Trophoblast cell (in vitro differentiated cells and primary cell): ENCODE measurements around the gene RSAD2.

Experiments
- DNase-seq, 2 donors: peaks; one replicate each; pipeline ENCODE4 v3.0.0-alpha.2; 2016
- H2AFZ ChIP-seq: 2 replicates; pipeline ENCODE4 v1.6.1; 2013; ENCODE audit warnings: low read length, moderate library complexity, mild to moderate bottlenecking; ENCODE audit not compliant: insufficient read depth, poor library complexity
- H2AK5ac ChIP-seq: 2 replicates; pipeline ENCODE4 v1.6.1; 2013; ENCODE audit warnings: mild to moderate bottlenecking, low read length
- H2BK120ac ChIP-seq: 2 replicates; pipeline ENCODE4 v1.6.1; 2013; ENCODE audit warnings: low read length, mild to moderate bottlenecking, moderate library complexity; ENCODE audit not compliant: insufficient read depth, poor library complexity
- H2BK12ac ChIP-seq: 2 replicates; pipeline ENCODE4 v1.6.1; 2013; ENCODE audit warnings: mild to moderate bottlenecking, low read length, moderate library complexity
- H2BK5ac ChIP-seq: 2 replicates; pipeline ENCODE4 v1.6.1; 2013; ENCODE audit warnings: low read length, low read depth, moderate library complexity, mild to moderate bottlenecking; ENCODE audit not compliant: poor library complexity
- H3K14ac ChIP-seq: 2 replicates; pipeline ENCODE4 v1.6.1; 2013; ENCODE audit warnings: mild to moderate bottlenecking, low read length
- H3K18ac ChIP-seq: 2 replicates; pipeline ENCODE4 v1.6.1; 2013; ENCODE audit warnings: mild to moderate bottlenecking, low read length
- H3K23ac ChIP-seq: 2 replicates; pipeline ENCODE4 v1.6.1; 2013; ENCODE audit warnings: low read length
- H3K27ac ChIP-seq: 2 replicates; pipeline ENCODE4 v1.5.1; 2013; ENCODE audit warnings: low read depth, mild to moderate bottlenecking, inconsistent platforms, low read length, moderate library complexity
- H3K27me3 ChIP-seq: 2 replicates; pipeline ENCODE4 v1.6.1; 2013; ENCODE audit warnings: inconsistent platforms, mild to moderate bottlenecking, low read length, moderate library complexity; ENCODE audit not compliant: insufficient read depth
- H3K36me3 ChIP-seq, 2 experiments: 1 replicate in 1 of 2; 2 replicates in 1 of 2; pipeline ENCODE4 v1.6.1; 2013; ENCODE audit warnings: low read length in 2 of 2, mild to moderate bottlenecking in 2 of 2, moderate library complexity in 1 of 2; ENCODE audit not compliant: insufficient read depth in 2 of 2, control insufficient read depth in 1 of 2
- H3K4ac ChIP-seq: 2 replicates; pipeline ENCODE4 v1.6.1; 2013; ENCODE audit warnings: low read depth, mild to moderate bottlenecking, low read length, moderate library complexity
- H3K4me1 ChIP-seq, 2 experiments: 1 replicate in 1 of 2; 2 replicates in 1 of 2; pipeline ENCODE4 v1.6.1; 2013; ENCODE audit warnings: low read length in 2 of 2, mild to moderate bottlenecking in 2 of 2, moderate library complexity in 1 of 2; ENCODE audit not compliant: insufficient read depth in 2 of 2, control insufficient read depth in 1 of 2
- H3K4me2 ChIP-seq: 2 replicates; pipeline ENCODE4 v1.6.1; 2013; ENCODE audit warnings: inconsistent platforms, mild to moderate bottlenecking, low read length, moderate library complexity
- H3K4me3 ChIP-seq: 2 replicates; pipeline ENCODE4 v1.5.1; 2013; ENCODE audit warnings: mild to moderate bottlenecking, low read depth, low read length, inconsistent platforms
- H3K79me1 ChIP-seq: one replicate; pipeline ENCODE4 v1.6.1; 2013; ENCODE audit warnings: low read length
- H3K79me2 ChIP-seq: 2 replicates; pipeline ENCODE4 v1.6.1; 2013; ENCODE audit warnings: low read length, mild to moderate bottlenecking; ENCODE audit not compliant: control insufficient read depth, insufficient read depth, poor library complexity
- H3K9ac ChIP-seq: 2 replicates; pipeline ENCODE4 v1.6.1; 2013; ENCODE audit warnings: mild to moderate bottlenecking, low read length
- H3K9me3 ChIP-seq: 2 replicates; pipeline ENCODE4 v1.6.1; 2013; ENCODE audit warnings: low read depth, mild to moderate bottlenecking, control low read depth, inconsistent platforms, low read length; ENCODE audit not compliant: insufficient read depth
- H4K12ac ChIP-seq: 2 replicates; pipeline ENCODE4 v1.6.1; 2013; ENCODE audit warnings: low read depth, mild to moderate bottlenecking, low read length, moderate library complexity
- H4K8ac ChIP-seq: 2 replicates; pipeline ENCODE4 v1.6.1; 2013; ENCODE audit warnings: low read depth, mild to moderate bottlenecking, low read length, moderate library complexity
- H4K91ac ChIP-seq: one replicate; pipeline ENCODE4 v1.6.1; 2013; ENCODE audit warnings: low read depth, mild to moderate bottlenecking, low read length, moderate library complexity
- WGBS: extraction: QIAGEN DNeasy Blood & Tissue Kit; methylation state at CpG from one replicate; pipeline ENCODE4 v1.1.7; 2013; ENCODE audit warnings: missing lambda C conversion rate; ENCODE audit not compliant: insufficient read length, insufficient coverage; ENCODE audit errors: extremely low coverage; 5-methylcytosine and 5-hydroxymethylcytosine counted together

The RSAD2 gene

GRCh38 chr2:6878549-6878948 lies 972 bp downstream of the RSAD2 start:
- no peak for DNase-seq

DNA sequence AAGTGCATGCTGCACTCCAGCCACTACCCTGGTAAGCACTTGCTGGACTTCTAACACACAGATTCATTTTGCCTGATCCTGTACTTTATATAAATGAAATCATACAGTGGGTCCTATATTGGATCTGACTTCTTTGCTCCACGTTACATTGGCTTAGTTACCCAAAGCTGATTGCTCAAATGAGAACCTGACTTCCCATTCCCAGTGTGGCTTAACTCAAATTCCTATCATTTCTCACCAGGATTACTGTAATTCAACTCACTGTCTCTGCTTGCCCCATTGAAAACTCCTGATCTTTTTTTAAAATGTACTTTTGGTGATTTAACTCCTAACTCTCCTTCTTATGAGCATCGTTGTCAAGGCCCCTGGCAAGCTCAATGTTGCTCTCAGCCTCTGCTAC lies 1.4 kb downstream of the RSAD2 start:
- Histone ChIP-seq H3K9ac (peak overlapping the region; percentile 64), H2BK12ac (no peak overlapping the region), H4K91ac (no peak overlapping the region), H3K79me2 (no peaks in the 10 kb centered on the region), H3K4ac (no peak overlapping the region), H3K27ac (no peak overlapping the region), H2AK5ac (no peak overlapping the region), H3K14ac (no peak overlapping the region), H3K27me3 (no peaks in the 10 kb centered on the region), H3K18ac (no peak overlapping the region), H3K9me3 (peaks cover 8% of the 10 kb centered on the region), H4K8ac (no peak overlapping the region), H3K4me1 (no peaks in the 10 kb centered on the region), H2BK120ac (no peak overlapping the region), H3K23ac (no peak overlapping the region), H3K79me1 (no peaks in the 10 kb centered on the region), H3K4me3 (no peak overlapping the region), H3K4me2 (no peak overlapping the region), H2BK5ac (no peak overlapping the region), H4K12ac (no peak overlapping the region), H3K36me3 (no peaks in the 10 kb centered on the region), H2AFZ (no peak overlapping the region)
- peak in 1 of 2 donors; percentile 45 for DNase-seq
- WGBS, result no CpG with 5 or more reads among the region's 2 CpGs

More at GRCh38 chr2:6878549-6878948, 972 bp downstream of the RSAD2 start:
- H3K4me3 ChIP-seq, result no peak overlapping the region
- no peaks in the 10 kb centered on the region for H3K36me3 ChIP-seq
- H3K18ac ChIP-seq, result no peak overlapping the region
- no peak overlapping the region for H2BK12ac ChIP-seq
- H2BK5ac ChIP-seq, result no peak overlapping the region
- H3K9me3 ChIP-seq, result peaks cover 10% of the 10 kb centered on the region
- no peak overlapping the region for H4K12ac ChIP-seq
- no peaks in the 10 kb centered on the region for H3K79me2 ChIP-seq
- no peak overlapping the region for H3K14ac ChIP-seq
- no peaks in the 10 kb centered on the region for H3K79me1 ChIP-seq
- no peaks in the 10 kb centered on the region for H3K27me3 ChIP-seq
- H3K4ac ChIP-seq, result no peak overlapping the region
- no peak overlapping the region for H4K8ac ChIP-seq
- peak overlapping the region; percentile 64 for H3K9ac ChIP-seq
- no peak overlapping the region for H2BK120ac ChIP-seq
- H2AFZ ChIP-seq, result no peak overlapping the region
- H2AK5ac ChIP-seq, result no peak overlapping the region
- H3K4me2 ChIP-seq, result no peak overlapping the region
- no CpG with 5 or more reads among the region's 4 CpGs for WGBS
- H3K23ac ChIP-seq, result no peak overlapping the region
- H3K27ac ChIP-seq, result no peak overlapping the region
- no peaks in the 10 kb centered on the region for H3K4me1 ChIP-seq
- no peak overlapping the region for H4K91ac ChIP-seq

GRCh38 chr2:6880200-6880733 lies 2.7 kb downstream of the RSAD2 start:
- Histone ChIP-seq H3K14ac (no peak overlapping the region), H3K18ac (no peak overlapping the region), H3K27me3 (no peaks in the 10 kb centered on the region), H2AFZ (no peak overlapping the region), H3K9ac (no peak overlapping the region), H3K27ac (no peak overlapping the region), H2BK120ac (no peak overlapping the region), H4K8ac (no peak overlapping the region), H3K9me3 (peaks cover 8% of the 10 kb centered on the region), H3K79me2 (no peaks in the 10 kb centered on the region), H2AK5ac (no peak overlapping the region), H3K4me1 (no peaks in the 10 kb centered on the region), H3K4me2 (no peak overlapping the region), H2BK12ac (no peak overlapping the region), H3K23ac (no peak overlapping the region), H4K91ac (no peak overlapping the region), H4K12ac (no peak overlapping the region), H3K79me1 (no peaks in the 10 kb centered on the region), H3K4me3 (no peak overlapping the region), H3K36me3 (no peaks in the 10 kb centered on the region), H3K4ac (no peak overlapping the region), H2BK5ac (no peak overlapping the region)
- no CpG with 5 or more reads among the region's 2 CpGs for WGBS
- DNase-seq, result no peak

DNA sequence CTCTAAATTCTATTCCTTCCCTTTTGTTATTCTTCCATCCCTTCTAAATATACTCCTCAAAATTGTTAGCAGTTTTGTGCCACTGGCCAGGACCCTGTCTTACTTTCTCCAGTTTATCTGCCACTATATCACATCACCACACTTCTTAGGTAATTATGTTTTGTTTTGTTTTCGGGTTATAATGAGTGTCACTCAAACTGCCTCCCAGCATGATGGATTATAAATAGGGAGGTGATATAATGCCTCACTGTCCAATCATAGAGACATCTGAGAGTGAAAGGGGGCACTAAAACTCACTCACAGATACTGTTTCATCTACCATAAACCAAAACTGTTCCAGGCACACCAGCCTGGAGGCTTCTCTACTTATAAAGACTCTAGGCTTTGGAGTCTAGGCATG lies 3.5 kb downstream of the RSAD2 start:
- no peak overlapping the region for H4K12ac ChIP-seq
- H3K14ac ChIP-seq, result no peak overlapping the region
- H3K23ac ChIP-seq, result no peak overlapping the region
- H3K79me1 ChIP-seq, result no peaks in the 10 kb centered on the region
- H4K91ac ChIP-seq, result no peak overlapping the region
- H2AK5ac ChIP-seq, result no peak overlapping the region
- no peaks in the 10 kb centered on the region for H3K36me3 ChIP-seq
- H2BK5ac ChIP-seq, result no peak overlapping the region
- H3K9me3 ChIP-seq, result peaks cover 8% of the 10 kb centered on the region
- H3K27me3 ChIP-seq, result no peaks in the 10 kb centered on the region
- H3K9ac ChIP-seq, result no peak overlapping the region
- H3K4ac ChIP-seq, result no peak overlapping the region
- H2BK12ac ChIP-seq, result no peak overlapping the region
- H3K4me1 ChIP-seq, result no peaks in the 10 kb centered on the region
- H3K27ac ChIP-seq, result no peak overlapping the region
- no peak for DNase-seq
- H2AFZ ChIP-seq, result no peak overlapping the region
- no peak overlapping the region for H4K8ac ChIP-seq
- H3K18ac ChIP-seq, result no peak overlapping the region
- no peak overlapping the region for H3K4me2 ChIP-seq
- H3K79me2 ChIP-seq, result no peaks in the 10 kb centered on the region
- H2BK120ac ChIP-seq, result no peak overlapping the region
- WGBS, result no CpG with 5 or more reads among the region's 1 CpG
- no peak overlapping the region for H3K4me3 ChIP-seq
